Ramos (cell line): ENCODE measurements around the gene TRIM65.
"Not testable (repeated sequence)": the region's sequence is repeated elsewhere in the genome, so short reads cannot be mapped to it uniquely, and the experiment has no call there.

ENCODE experiments used
- in situ Hi-C: fragments of 300-500 bp; cut with MboI; formaldehyde crosslinking; loops from one replicate; pipeline ENCODE4 v1.14.3; 2022; ENCODE audit warnings: low sequenced_read_pairs; ENCODE audit not compliant: unreplicated experiment

The TRIM65 gene

GRCh38 chr17:75898791-75899190 lies 2.0 kb upstream of the TRIM65 start:
- in situ Hi-C loops = no loop called here

GRCh38 chr17:75898065-75898464 lies 1.3 kb upstream of the TRIM65 start:
- in situ Hi-C loops = no loop called here

GRCh38 chr17:75897160-75898019 lies 639 bp upstream of the TRIM65 start:
- in situ Hi-C loops = no loop called here

- in situ Hi-C loops = no loop called here
Observed at GRCh38 chr17:75895370-75896155, 1.2 kb downstream of the TRIM65 start.

DNA sequence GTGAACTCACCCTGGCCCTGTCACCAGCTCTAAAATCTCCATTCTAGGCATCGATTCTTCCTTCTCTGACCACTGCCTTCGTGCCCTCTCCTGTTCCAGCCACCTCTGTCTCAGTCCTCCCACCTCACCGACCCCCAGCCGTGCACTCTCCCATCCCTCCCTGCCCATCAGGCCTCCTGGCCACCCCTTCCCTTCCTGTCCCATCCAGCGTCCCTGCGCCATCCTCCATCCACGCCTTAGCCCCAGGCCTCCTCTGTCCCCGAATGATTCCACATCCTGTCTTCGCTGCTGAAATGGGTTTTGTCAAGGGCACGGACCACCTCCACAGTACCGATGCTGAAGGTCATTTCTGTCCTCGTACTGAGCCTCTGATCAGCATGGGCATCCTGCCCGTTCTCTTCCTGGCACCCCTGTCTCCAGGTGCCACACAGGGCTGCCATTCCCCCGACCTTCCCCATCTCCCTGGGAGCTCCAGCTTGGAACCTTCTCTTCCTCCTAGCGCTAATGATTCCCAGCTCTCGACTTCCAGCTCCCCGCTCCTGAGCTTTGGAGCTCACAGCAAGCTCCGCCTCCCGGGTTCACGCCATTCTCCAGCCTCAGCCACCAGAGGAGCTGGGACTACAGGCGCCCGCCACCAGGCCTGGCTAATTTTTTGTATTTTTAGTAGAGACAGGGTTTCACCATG lies 2.6 kb downstream of the TRIM65 start:
- in situ Hi-C loops = no loop called here

DNA sequence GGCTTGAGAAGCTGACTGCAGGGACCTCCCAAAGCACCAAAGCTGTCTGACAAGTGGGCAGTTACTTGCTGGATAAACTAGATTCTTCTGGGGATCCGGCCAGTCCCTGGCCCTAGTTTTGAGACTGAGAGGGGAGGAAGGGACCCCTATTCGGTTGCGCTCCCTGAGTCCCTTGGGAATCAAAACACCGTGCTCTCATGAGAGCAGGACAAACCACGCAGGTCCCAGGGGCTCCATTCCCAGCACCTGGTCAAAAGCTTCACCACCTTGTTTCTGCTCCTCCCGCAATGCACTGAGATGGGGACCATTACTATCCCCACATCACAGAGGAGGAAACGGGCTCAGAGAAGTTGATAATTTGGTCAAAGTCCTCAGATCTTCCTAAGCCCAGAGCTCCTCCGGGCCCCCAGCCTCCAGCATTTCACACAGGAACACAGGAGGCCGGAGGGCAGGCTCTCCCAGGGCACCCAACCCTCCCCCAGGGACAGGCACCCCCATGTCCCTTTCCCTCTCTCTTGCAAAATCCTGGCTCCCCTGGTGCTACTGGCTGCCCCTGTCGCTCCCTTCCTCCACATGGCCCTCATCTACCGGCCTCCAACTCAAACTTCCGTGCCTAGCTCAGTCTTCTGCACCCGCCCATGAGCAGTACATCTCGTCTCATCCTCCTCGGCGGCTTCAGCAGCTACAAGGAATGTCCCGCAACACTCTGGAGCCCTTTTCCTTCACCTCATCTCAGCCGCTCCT lies 3.3 kb downstream of the TRIM65 start:
- in situ Hi-C loops = no loop called here

DNA sequence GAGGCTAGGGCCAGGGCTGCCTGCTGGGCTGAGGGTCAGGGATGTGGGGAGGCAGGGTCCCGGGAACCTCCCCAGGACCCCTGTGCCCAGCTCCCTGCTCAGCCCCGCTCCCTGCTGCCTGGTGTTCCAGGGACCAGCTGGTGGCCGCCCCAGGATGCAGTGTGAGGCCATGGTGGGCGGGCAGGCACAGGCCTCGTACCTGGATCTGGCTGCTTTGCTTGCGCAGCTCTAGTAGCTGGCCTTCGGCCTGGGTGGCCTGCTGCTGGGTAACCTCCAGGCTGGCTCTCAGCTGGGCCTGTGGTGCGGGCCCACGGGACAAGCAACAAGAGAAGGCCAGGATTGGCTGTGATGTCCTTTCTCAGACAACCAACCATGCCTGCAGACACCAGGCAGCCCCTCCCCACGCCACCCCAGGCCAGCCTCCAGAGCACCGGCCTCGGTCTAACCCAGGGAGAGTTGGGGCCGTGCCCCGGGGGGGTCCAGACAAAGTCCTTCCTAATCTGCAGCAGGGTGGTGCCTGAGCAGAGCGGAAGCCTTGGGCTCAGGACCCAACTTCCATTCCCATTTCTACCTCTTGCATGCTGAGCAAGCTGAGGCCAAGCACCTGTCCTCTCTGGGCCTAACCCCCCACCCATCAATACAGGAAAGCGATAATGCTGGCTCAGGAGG lies 4.1 kb downstream of the TRIM65 start:
- in situ Hi-C loops = no loop called here

DNA sequence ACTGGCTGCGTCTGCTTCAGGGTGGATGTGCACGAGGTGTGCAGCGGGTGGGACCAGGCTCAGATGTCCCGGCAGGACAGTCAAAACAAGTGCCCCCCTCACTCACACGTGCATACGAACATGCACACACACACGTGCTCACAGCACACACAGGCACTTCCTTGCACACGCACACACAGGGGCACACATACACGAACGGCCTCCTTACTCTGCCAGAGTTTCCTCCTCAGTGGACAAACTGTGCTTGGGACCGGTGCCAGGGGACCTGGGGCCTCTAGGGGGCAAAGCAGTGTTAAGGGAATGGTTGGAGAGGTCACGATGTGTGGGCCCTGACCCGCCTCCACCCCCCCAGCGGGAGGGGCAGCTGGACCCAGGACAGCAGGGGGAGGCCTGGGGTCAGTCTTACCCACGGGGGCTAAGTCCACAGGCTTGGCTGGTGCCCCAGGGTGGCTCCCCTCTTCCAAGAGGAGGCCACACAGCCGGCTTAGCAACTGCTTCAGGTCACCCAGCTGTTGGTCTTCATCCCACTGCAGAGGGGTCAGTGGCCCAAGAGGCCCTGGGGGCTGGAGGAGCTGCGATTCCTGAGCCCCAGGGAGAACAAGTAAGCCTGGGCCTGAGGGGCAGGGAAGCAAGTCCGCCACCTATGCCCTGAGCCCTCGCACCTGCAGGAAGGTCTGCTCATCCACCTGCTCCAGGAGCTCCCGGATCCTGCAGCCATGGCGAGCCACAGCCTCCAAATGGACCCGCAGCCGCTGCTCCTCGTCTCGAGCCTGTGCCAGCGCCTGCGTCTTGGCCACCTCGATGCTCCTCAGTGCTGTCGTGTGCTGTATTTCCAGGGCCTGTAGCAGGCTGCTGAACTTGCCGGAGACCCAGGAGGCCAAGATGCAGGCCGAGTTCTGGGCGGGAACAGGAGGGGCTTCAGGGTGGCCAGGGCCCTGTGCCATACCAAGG lies 4.9 kb downstream of the TRIM65 start:
- in situ Hi-C loops = no loop called here

DNA sequence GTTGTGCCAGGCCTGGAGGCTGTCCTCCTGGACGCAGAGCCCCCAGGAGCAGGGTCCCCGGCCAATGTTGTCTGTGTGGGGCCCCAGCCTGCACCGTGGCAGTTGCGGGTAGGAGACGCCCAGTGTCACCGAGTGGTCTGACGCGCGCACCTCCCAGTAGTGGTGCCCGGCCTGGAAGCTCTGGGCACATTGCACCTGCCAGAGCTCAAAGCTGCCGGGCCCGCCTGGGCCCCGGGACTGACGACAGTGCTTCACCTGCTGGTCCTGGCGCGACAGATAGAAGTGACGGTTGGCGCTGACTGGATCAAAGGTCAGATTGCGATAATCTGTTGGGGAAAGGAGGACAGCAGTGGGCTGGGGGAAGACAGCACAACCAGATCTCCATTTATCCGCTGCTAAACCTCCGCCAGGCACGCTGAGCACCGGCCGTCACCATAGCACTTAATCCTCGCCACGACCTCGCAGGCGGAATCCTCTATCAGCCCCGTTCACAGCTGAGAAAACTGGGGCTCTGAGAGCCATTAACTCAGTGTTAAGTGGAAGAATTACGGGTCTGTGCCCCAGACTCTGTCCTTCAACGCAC lies 5.6 kb downstream of the TRIM65 start:
- in situ Hi-C loops = no loop called here

GRCh38 chr17:75889454-75889853 lies 7.3 kb downstream of the TRIM65 start:
- in situ Hi-C loops = no loop called here

DNA sequence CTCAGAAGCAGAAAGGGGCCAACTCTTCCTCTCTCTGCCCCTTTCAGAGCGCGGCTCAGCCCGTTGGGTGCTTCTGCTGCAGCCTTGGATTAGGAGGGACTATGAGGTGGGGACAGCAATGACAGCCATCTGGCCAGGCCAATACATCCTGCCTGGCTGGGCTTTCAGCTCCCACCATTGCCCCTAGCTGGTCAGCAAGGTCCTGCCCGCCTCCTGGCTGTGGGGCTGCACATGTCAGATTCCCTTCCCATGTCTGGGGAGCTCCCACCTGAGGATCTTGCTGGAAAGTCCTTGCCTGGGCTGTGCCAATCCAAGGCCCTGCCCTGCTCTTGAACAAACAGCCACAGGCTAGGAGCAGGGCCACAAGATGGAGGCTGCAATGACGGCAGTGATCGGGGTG lies 8.3 kb downstream of the TRIM65 start:
- in situ Hi-C loops = no loop called here

DNA sequence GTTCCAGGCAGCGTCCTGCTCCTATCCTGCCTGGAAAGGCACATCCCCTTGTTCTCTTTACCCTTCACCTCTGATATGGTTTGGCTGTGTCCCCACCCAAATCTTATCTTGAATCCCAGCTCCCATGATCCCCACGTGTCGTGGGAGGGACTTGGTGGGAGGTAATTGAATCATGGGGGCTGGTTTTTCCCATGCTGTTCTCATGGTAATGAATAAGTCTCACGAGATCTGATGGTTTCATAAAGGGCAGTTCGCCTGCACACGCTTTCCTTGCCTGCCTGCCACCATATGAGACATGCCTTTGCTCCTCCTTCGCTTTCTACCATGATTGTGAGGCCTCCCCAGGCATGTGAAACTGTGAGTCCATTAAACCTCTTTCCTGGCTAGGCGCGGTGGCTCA lies 10.9 kb downstream of the TRIM65 start:
- in situ Hi-C loops = not testable (repeated sequence)

DNA sequence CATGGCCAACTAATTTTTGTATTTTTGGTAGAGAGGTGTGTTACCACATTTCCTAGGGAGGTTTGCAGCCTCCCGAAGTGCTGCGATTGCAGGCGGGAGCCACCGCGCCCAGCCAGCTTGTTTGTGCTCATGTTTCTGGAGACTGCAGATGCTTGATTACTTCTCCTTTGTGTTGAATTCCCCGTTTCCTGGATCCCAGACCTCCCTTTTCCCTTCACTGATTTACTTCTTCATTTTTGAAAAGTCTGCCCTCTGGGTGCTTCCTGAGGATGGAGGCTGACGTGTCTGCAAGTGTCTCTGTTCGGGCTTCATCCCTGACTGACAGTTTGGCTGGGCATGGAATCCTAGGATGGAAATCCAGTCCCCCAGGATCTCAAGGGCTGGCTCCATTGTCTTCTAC lies 11.3 kb downstream of the TRIM65 start:
- in situ Hi-C loops = no loop called here

DNA sequence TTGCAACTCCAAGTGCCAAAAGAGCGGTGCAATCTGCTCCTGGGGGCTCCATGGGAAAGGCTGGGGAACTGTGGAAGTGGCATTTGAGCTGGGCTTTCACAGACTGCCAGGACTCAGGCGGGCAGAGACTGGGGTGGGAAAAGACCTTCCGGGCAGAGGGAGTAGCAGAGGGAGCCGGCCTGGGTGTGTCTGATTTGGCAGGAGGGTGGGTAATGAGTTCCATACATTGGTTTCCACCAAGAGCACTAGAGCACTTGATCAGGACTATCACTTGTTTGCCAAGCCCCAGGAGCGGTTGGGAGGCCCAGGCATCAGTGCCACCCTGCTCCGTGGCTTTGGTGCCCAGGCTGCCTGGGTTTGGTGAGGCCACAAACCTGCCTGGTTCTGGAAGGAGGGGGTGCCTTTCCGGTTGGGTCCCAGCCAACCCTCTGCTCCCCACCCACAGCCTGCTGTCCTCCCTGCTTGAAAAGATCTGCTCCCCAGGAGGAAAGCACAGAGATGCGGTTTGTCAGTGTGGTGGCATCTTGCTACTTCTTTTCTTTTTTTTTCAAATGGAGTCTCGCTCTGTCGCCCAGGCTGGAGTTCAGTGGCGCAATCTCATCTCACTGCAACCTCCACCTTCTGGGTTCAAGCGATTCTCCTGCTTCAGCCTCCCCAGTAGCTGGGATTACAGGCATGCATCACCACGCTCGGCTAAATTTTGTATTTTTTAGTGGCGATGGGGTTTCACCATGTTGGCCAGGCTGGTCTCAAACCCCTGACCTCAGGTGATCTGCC lies 14.9 kb downstream of the TRIM65 start:
- in situ Hi-C loops = no loop called here

GRCh38 chr17:75880266-75880665 lies 16.5 kb downstream of the TRIM65 start:
- in situ Hi-C loops = no loop called here

GRCh38 chr17:75878174-75878998 lies 18.4 kb downstream of the TRIM65 start, which contains the start of gene TRIM47:
TRIM47 (minus strand) TSS chr17:75878581; CDS start chr17:75878548, 33 bp downstream.
- in situ Hi-C loops = no loop called here

- in situ Hi-C loops = no loop called here
Observed at GRCh38 chr17:75877752-75878173, 19.0 kb downstream of the TRIM65 start.
